Osteoblast (primary cell): Measurements from ENCODE around the gene FAM25G. TPM values are rescaled to one million over a fixed set of nuclear protein-coding genes. Genes with fewer than 3 reads are reported as not detected.
"Not testable (repeated sequence)": the region's sequence is repeated elsewhere in the genome, so short reads cannot be mapped to it uniquely, and the experiment has no call there.

Source experiments
- DNase-seq: peaks from one replicate; pipeline ENCODE4 v3.0.0; 2011; ENCODE audit warnings: low spot score, mixed read lengths; ENCODE audit not compliant: insufficient read length; ENCODE audit errors: missing footprints
- H2AFZ ChIP-seq: 2 replicates; pipeline ENCODE4 v1.6.0; 2011; ENCODE audit warnings: mild to moderate bottlenecking, low read length
- H3K27ac ChIP-seq: 2 replicates; pipeline ENCODE4 v1.5.1; 2011; ENCODE audit warnings: mild to moderate bottlenecking, low read depth, low read length, moderate library complexity
- H3K27me3 ChIP-seq: 2 replicates; pipeline ENCODE4 v1.6.0; 2012; ENCODE audit warnings: mild to moderate bottlenecking, control low read depth, inconsistent platforms, low read length, moderate library complexity; ENCODE audit not compliant: insufficient read depth
- H3K36me3 ChIP-seq: 2 replicates; pipeline ENCODE4 v1.5.1; 2011; ENCODE audit warnings: mild to moderate bottlenecking, low read length, control low read depth, moderate library complexity; ENCODE audit not compliant: insufficient read depth
- H3K4me1 ChIP-seq: 2 replicates; pipeline ENCODE4 v1.5.1; 2011; ENCODE audit warnings: mild to moderate bottlenecking, low read length, control low read depth, moderate library complexity; ENCODE audit not compliant: insufficient read depth
- H3K4me2 ChIP-seq: 2 replicates; pipeline ENCODE4 v1.6.0; 2011; ENCODE audit warnings: mild to moderate bottlenecking, low read length; ENCODE audit not compliant: insufficient read depth
- H3K4me3 ChIP-seq: fragments of 200-600 bp; sonication (generic); 3 replicates; pipeline ENCODE4 v1.5.1; 2012; ENCODE audit warnings: mild to moderate bottlenecking, low read length, inconsistent platforms; ENCODE audit not compliant: insufficient read depth
- H3K79me2 ChIP-seq: 2 replicates; pipeline ENCODE4 v1.6.0; 2012; ENCODE audit warnings: mild to moderate bottlenecking, low read length, control low read depth, inconsistent platforms; ENCODE audit not compliant: insufficient read depth
- H3K9me3 ChIP-seq: 2 replicates; pipeline ENCODE4 v1.5.1; 2011; ENCODE audit warnings: low read depth, low read length, control low read depth
- H4K20me1 ChIP-seq: 2 replicates; pipeline ENCODE4 v1.6.0; 2012; ENCODE audit warnings: mild to moderate bottlenecking, low read length, control low read depth; ENCODE audit not compliant: insufficient read depth
- total RNA-seq: library from RNA; depleted of rRNA; stranded (reverse); fragments of >200 nt; gene quantifications from 2 replicates; pipeline ENCODE4 v1.2.3, GENCODE V29; 2012

FAM25G gene
- total RNA-seq, 1 donor, result not detected

GRCh38 chr10:47472072-47472471, 19.4 kb downstream of the FAM25G start:
- not testable (repeated sequence) for H3K27ac ChIP-seq, H3K36me3 ChIP-seq, H3K79me2 ChIP-seq, H3K4me2 ChIP-seq, H2AFZ ChIP-seq, DNase-seq, H4K20me1 ChIP-seq, H3K4me3 ChIP-seq, H3K9me3 ChIP-seq, H3K4me1 ChIP-seq, H3K27me3 ChIP-seq

GRCh38 chr10:47468731-47469528, 22.6 kb downstream of the FAM25G start:
- H3K27ac ChIP-seq, H3K4me2 ChIP-seq, H4K20me1 ChIP-seq, H3K36me3 ChIP-seq, H3K9me3 ChIP-seq, DNase-seq, H2AFZ ChIP-seq, H3K79me2 ChIP-seq, H3K27me3 ChIP-seq, H3K4me1 ChIP-seq, H3K4me3 ChIP-seq: not testable (repeated sequence)

DNA sequence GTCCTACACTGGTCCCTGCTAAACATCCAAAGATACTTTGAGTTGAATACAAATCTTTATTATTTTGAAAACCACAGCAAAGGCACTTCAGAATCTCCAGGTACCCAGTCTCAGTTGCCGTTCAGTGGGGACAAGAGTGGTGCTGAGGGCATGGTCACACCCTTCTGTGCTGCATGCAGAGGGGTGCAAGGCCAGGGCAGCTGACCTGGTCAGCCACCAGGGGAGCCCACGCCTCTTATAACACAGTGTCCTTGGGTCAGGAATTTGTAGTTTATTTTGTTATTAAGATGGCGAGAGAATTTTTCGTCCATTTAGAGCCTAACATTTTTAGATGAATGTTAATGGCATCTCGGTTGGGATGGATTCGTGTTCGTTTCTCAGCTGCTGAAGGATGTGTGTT, 23.5 kb downstream of the FAM25G start:
- not testable (repeated sequence) for H3K4me3 ChIP-seq, H2AFZ ChIP-seq, H3K27ac ChIP-seq, H3K9me3 ChIP-seq, H3K36me3 ChIP-seq, H3K4me2 ChIP-seq, H4K20me1 ChIP-seq, H3K79me2 ChIP-seq, H3K27me3 ChIP-seq, H3K4me1 ChIP-seq, DNase-seq

GRCh38 chr10:47467458-47467857, 24.0 kb downstream of the FAM25G start:
- H3K79me2 ChIP-seq, H3K9me3 ChIP-seq, DNase-seq, H3K36me3 ChIP-seq, H2AFZ ChIP-seq, H3K4me2 ChIP-seq, H3K27me3 ChIP-seq, H3K4me3 ChIP-seq, H4K20me1 ChIP-seq, H3K27ac ChIP-seq, H3K4me1 ChIP-seq: not testable (repeated sequence)

- DNase-seq, H3K4me2 ChIP-seq, H4K20me1 ChIP-seq: not testable (repeated sequence)
These were observed 26.1 kb downstream of the FAM25G start for GRCh38 chr10:47465216-47465917.

GRCh38 chr10:47462577-47463358, 28.7 kb downstream of the FAM25G start:
- not testable (repeated sequence) for H4K20me1 ChIP-seq, H3K27ac ChIP-seq, H3K27me3 ChIP-seq, H3K4me3 ChIP-seq, H2AFZ ChIP-seq, H3K9me3 ChIP-seq, H3K4me2 ChIP-seq, H3K79me2 ChIP-seq, DNase-seq, H3K36me3 ChIP-seq, H3K4me1 ChIP-seq

More at GRCh38 chr10:47465216-47465917, 26.1 kb downstream of the FAM25G start:
- H3K4me1 ChIP-seq, H3K4me3 ChIP-seq, H2AFZ ChIP-seq, H3K27me3 ChIP-seq, H3K79me2 ChIP-seq, H3K36me3 ChIP-seq, H3K27ac ChIP-seq, H3K9me3 ChIP-seq: not testable (repeated sequence)
